ENCODE measurements around the gene CALML6.

The CALML6 gene

GRCh38 chr1:1946540-1946939, 31.5 kb downstream of the CALML6 start:
- DNase-seq: no peak

GRCh38 chr1:1947493-1947892, 32.4 kb downstream of the CALML6 start:
- DNase-seq: no peak

GRCh38 chr1:1948783-1949182, 33.7 kb downstream of the CALML6 start:
- no peak for DNase-seq

GRCh38 chr1:1950940-1951339, 35.9 kb downstream of the CALML6 start:
- DNase-seq: no peak

- DNase-seq: no peak
Measured at GRCh38 chr1:1954015-1954414, 39.0 kb downstream of the CALML6 start.

- DNase-seq: no peak
Measured at GRCh38 chr1:1954831-1955441, 39.9 kb downstream of the CALML6 start.

- no peak for DNase-seq
Measured at GRCh38 chr1:1955621-1956094, 40.6 kb downstream of the CALML6 start.

GRCh38 chr1:1956101-1956500, 41.0 kb downstream of the CALML6 start:
- DNase-seq: no peak

GRCh38 chr1:1956586-1957532, 41.8 kb downstream of the CALML6 start:
- DNase-seq: no peak

- DNase-seq: no peak
Measured at GRCh38 chr1:1957533-1957961, 42.5 kb downstream of the CALML6 start.

GRCh38 chr1:1958071-1958541, 43.0 kb downstream of the CALML6 start:
- no peak for DNase-seq

GRCh38 chr1:1959459-1959839, 44.4 kb downstream of the CALML6 start:
- DNase-seq: no peak

GRCh38 chr1:1959840-1960479, 44.9 kb downstream of the CALML6 start:
- peak; percentile 46 for DNase-seq

GRCh38 chr1:1960480-1961196, 45.6 kb downstream of the CALML6 start:
- DNase-seq: no peak

GRCh38 chr1:1962752-1963151, 47.7 kb downstream of the CALML6 start:
- DNase-seq: no peak

GRCh38 chr1:1963570-1963969, 48.5 kb downstream of the CALML6 start:
- DNase-seq: no peak

- no peak for DNase-seq
Measured at GRCh38 chr1:1964811-1965210, 49.8 kb downstream of the CALML6 start.

- DNase-seq: no peak
Measured at GRCh38 chr1:1965546-1965945, 50.5 kb downstream of the CALML6 start.

- no peak for DNase-seq
Measured at GRCh38 chr1:1966071-1966740, 51.1 kb downstream of the CALML6 start.

Measured in stimulated activated naive CD4-positive, alpha-beta T cell treated with Interleukin-2 at 50 U/mL for 16 hours (primary cell).